Osteoblast (primary cell): ENCODE measurements around the gene LCN10. TPM values are rescaled to one million over a fixed set of nuclear protein-coding genes. Genes with fewer than 3 reads are reported as not detected.
A peak's percentile ranks its signal among the peaks of the same experiment; 100 is the strongest.

Experiments
- DNase-seq: peaks from one replicate; pipeline ENCODE4 v3.0.0; 2011; ENCODE audit warnings: low spot score, mixed read lengths; ENCODE audit not compliant: insufficient read length; ENCODE audit errors: missing footprints
- H2AFZ ChIP-seq: 2 replicates; pipeline ENCODE4 v1.6.0; 2011; ENCODE audit warnings: mild to moderate bottlenecking, low read length
- H3K27ac ChIP-seq: 2 replicates; pipeline ENCODE4 v1.5.1; 2011; ENCODE audit warnings: mild to moderate bottlenecking, low read depth, low read length, moderate library complexity
- H3K27me3 ChIP-seq: 2 replicates; pipeline ENCODE4 v1.6.0; 2012; ENCODE audit warnings: mild to moderate bottlenecking, control low read depth, inconsistent platforms, low read length, moderate library complexity; ENCODE audit not compliant: insufficient read depth
- H3K36me3 ChIP-seq: 2 replicates; pipeline ENCODE4 v1.5.1; 2011; ENCODE audit warnings: mild to moderate bottlenecking, low read length, control low read depth, moderate library complexity; ENCODE audit not compliant: insufficient read depth
- H3K4me1 ChIP-seq: 2 replicates; pipeline ENCODE4 v1.5.1; 2011; ENCODE audit warnings: mild to moderate bottlenecking, low read length, control low read depth, moderate library complexity; ENCODE audit not compliant: insufficient read depth
- H3K4me2 ChIP-seq: 2 replicates; pipeline ENCODE4 v1.6.0; 2011; ENCODE audit warnings: mild to moderate bottlenecking, low read length; ENCODE audit not compliant: insufficient read depth
- H3K4me3 ChIP-seq: fragments of 200-600 bp; sonication (generic); 3 replicates; pipeline ENCODE4 v1.5.1; 2012; ENCODE audit warnings: mild to moderate bottlenecking, low read length, inconsistent platforms; ENCODE audit not compliant: insufficient read depth
- H3K79me2 ChIP-seq: 2 replicates; pipeline ENCODE4 v1.6.0; 2012; ENCODE audit warnings: mild to moderate bottlenecking, low read length, control low read depth, inconsistent platforms; ENCODE audit not compliant: insufficient read depth
- H3K9me3 ChIP-seq: 2 replicates; pipeline ENCODE4 v1.5.1; 2011; ENCODE audit warnings: low read depth, low read length, control low read depth
- H4K20me1 ChIP-seq: 2 replicates; pipeline ENCODE4 v1.6.0; 2012; ENCODE audit warnings: mild to moderate bottlenecking, low read length, control low read depth; ENCODE audit not compliant: insufficient read depth
- total RNA-seq: library from RNA; depleted of rRNA; stranded (reverse); fragments of >200 nt; gene quantifications from 2 replicates; pipeline ENCODE4 v1.2.3, GENCODE V29; 2012
- TF ChIP-seq, protein P1 (sequence below): IDR thresholded peaks from 2 replicates; pipeline ENCODE4 v1.5.1; 2011; ENCODE audit warnings: mild to moderate bottlenecking, low read depth, low read length, moderate library complexity; ENCODE audit errors: extremely low read depth

The LCN10 gene
- total RNA-seq, 1 donor: not detected

DNA sequence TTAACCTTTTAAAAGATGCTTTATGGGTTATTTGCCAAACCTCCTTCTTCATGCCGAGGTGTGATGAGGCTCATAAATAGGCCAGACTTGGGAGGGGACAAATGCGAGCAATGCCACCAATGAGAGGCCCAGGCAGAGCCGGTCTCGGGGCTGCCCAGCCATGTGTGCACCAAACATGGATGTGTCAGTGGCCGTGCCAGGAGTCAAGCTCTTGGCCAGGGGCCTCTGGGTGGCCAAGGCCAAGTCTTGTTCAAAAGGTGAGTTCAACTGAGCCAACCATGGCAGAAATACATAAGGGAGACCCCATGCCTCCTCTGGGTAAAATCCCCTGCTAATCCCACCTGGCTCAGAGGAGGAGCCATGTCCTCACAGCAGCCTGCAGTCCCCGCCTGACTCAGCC lies 32.5 kb upstream of the LCN10 start:
- DNase-seq: peak; percentile 69
- no peak overlapping the region for H3K27ac ChIP-seq
- no peak overlapping the region for H2AFZ ChIP-seq

GRCh38 chr9:136774416-136775045 lies 31.8 kb upstream of the LCN10 start:
- Histone ChIP-seq H3K9me3 (peaks cover 3% of the 10 kb centered on the region), H3K4me2 (no peak overlapping the region), H4K20me1 (no peaks in the 10 kb centered on the region), H3K27ac (no peak overlapping the region), H3K36me3 (no peaks in the 10 kb centered on the region), H3K4me1 (no peaks in the 10 kb centered on the region), H2AFZ (no peak overlapping the region), H3K27me3 (peaks cover 24% of the 10 kb centered on the region), H3K79me2 (no peaks in the 10 kb centered on the region), H3K4me3 (no peak overlapping the region)
- peak; percentile 60 for DNase-seq
- TF ChIP-seq, protein P1, sequence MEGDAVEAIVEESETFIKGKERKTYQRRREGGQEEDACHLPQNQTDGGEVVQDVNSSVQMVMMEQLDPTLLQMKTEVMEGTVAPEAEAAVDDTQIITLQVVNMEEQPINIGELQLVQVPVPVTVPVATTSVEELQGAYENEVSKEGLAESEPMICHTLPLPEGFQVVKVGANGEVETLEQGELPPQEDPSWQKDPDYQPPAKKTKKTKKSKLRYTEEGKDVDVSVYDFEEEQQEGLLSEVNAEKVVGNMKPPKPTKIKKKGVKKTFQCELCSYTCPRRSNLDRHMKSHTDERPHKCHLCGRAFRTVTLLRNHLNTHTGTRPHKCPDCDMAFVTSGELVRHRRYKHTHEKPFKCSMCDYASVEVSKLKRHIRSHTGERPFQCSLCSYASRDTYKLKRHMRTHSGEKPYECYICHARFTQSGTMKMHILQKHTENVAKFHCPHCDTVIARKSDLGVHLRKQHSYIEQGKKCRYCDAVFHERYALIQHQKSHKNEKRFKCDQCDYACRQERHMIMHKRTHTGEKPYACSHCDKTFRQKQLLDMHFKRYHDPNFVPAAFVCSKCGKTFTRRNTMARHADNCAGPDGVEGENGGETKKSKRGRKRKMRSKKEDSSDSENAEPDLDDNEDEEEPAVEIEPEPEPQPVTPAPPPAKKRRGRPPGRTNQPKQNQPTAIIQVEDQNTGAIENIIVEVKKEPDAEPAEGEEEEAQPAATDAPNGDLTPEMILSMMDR: no peak

More for the DNA sequence above, 32.5 kb upstream of the LCN10 start:
- H4K20me1 ChIP-seq: no peaks in the 10 kb centered on the region
- no peak overlapping the region for H3K4me2 ChIP-seq
- TF ChIP-seq, protein P1: no peak
- H3K36me3 ChIP-seq: no peaks in the 10 kb centered on the region
- no peaks in the 10 kb centered on the region for H3K79me2 ChIP-seq
- peaks cover 3% of the 10 kb centered on the region for H3K9me3 ChIP-seq
- no peaks in the 10 kb centered on the region for H3K4me1 ChIP-seq
- peaks cover 31% of the 10 kb centered on the region for H3K27me3 ChIP-seq
- no peak overlapping the region for H3K4me3 ChIP-seq

DNA sequence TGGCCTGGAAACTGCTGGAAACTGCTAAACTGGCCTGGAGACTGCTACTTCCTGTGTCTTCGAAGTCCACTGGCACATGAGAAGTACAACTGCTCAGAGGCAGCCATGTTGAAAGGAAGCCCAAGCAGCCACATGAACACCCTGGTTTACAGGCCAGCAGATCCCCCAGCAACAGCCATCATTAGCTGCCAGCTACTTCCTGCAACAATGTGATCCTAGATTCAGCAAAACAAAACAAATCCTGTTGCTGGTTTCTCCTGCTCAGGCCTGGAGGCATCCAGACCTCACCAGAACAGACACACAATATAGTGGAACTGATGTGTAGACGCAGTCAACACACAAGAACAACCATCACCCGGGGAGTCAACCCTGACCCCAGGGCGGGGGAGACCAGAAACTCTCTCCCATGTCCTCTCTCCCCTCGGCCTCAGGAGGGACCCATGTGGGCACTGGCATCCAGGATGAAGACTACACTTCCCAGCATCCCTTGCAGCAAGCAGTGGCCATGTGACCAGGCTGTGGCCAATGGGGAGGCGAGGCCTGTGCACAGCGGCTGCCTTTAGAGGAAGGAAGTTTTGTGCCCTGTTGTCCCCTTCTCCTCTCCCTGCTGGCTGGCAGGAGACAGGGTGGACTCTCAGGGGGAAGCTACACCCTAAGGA lies 30.8 kb upstream of the LCN10 start:
- Histone ChIP-seq H3K27me3 (peaks cover 14% of the 10 kb centered on the region), H3K9me3 (peaks cover 3% of the 10 kb centered on the region), H2AFZ (no peak overlapping the region), H3K4me2 (no peak overlapping the region), H3K4me1 (no peaks in the 10 kb centered on the region), H3K36me3 (no peaks in the 10 kb centered on the region), H3K27ac (no peak overlapping the region), H3K4me3 (no peak overlapping the region), H4K20me1 (no peaks in the 10 kb centered on the region), H3K79me2 (no peaks in the 10 kb centered on the region)
- TF ChIP-seq, protein P1: no peak
- DNase-seq: peak; percentile 87

GRCh38 chr9:136771907-136772415 lies 29.2 kb upstream of the LCN10 start:
- Histone ChIP-seq H3K27me3 (peaks cover 4% of the 10 kb centered on the region), H2AFZ (no peak overlapping the region), H3K36me3 (no peaks in the 10 kb centered on the region), H3K4me2 (no peak overlapping the region), H3K4me3 (no peak overlapping the region), H4K20me1 (no peaks in the 10 kb centered on the region), H3K79me2 (no peaks in the 10 kb centered on the region), H3K27ac (no peak overlapping the region), H3K9me3 (peaks cover 3% of the 10 kb centered on the region), H3K4me1 (no peaks in the 10 kb centered on the region)
- DNase-seq: peak; percentile 76
- TF ChIP-seq, protein P1: no peak
